ENCODE data around the gene CCHCR1.

CCHCR1 gene

DNA sequence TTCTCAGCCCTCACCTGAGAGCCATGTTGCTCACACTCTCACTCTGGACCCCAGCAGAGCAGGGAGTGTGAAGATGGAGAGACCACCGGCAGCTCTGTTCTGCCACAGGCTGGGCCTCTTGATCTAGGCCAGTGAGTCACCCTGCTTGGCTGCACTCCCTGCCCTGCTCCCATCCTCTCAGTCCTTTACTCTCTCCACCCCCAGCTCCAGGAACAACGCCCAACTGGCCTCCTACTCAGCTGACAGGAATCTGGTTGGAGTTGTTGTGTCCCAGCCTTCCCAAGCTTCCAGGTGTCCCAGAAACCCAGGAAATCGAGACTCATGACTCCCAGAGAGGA lies 43.1 kb downstream of the CCHCR1 start, which contains the start of gene PSORS1C1:
PSORS1C1 (plus strand) TSS at position 260 of the 338 bp plus-strand sequence. CDS start 14,833 bp downstream, outside the sequence.
- Histone ChIP-seq H3K27me3 (ENCODE audit: insufficient read depth, poor library complexity, severe bottlenecking) (peaks cover 6% of the 10 kb centered on the region), H3K27ac (replicated peaks) (no peak within 1 kb of the TSS), H3K4me3 (replicated peaks; ENCODE audit: insufficient read depth, low read length) (no peak within 1 kb of the TSS)
- TF ChIP-seq, protein P1, sequence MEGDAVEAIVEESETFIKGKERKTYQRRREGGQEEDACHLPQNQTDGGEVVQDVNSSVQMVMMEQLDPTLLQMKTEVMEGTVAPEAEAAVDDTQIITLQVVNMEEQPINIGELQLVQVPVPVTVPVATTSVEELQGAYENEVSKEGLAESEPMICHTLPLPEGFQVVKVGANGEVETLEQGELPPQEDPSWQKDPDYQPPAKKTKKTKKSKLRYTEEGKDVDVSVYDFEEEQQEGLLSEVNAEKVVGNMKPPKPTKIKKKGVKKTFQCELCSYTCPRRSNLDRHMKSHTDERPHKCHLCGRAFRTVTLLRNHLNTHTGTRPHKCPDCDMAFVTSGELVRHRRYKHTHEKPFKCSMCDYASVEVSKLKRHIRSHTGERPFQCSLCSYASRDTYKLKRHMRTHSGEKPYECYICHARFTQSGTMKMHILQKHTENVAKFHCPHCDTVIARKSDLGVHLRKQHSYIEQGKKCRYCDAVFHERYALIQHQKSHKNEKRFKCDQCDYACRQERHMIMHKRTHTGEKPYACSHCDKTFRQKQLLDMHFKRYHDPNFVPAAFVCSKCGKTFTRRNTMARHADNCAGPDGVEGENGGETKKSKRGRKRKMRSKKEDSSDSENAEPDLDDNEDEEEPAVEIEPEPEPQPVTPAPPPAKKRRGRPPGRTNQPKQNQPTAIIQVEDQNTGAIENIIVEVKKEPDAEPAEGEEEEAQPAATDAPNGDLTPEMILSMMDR (IDR thresholded peaks at IDR 0.05; ENCODE audit: insufficient read depth, low read length): no peak
- no peak for TF ChIP-seq GABPA (IDR thresholded peaks at IDR 0.05; ENCODE audit: low read depth)
- TF ChIP-seq SPI1 (IDR thresholded peaks at IDR 0.05; ENCODE audit: borderline replicate concordance, low read depth): no peak
- no peak for TF ChIP-seq POLR2AphosphoS5 (IDR thresholded peaks at IDR 0.05; ENCODE audit: low read depth)
- TF ChIP-seq, protein P2, sequence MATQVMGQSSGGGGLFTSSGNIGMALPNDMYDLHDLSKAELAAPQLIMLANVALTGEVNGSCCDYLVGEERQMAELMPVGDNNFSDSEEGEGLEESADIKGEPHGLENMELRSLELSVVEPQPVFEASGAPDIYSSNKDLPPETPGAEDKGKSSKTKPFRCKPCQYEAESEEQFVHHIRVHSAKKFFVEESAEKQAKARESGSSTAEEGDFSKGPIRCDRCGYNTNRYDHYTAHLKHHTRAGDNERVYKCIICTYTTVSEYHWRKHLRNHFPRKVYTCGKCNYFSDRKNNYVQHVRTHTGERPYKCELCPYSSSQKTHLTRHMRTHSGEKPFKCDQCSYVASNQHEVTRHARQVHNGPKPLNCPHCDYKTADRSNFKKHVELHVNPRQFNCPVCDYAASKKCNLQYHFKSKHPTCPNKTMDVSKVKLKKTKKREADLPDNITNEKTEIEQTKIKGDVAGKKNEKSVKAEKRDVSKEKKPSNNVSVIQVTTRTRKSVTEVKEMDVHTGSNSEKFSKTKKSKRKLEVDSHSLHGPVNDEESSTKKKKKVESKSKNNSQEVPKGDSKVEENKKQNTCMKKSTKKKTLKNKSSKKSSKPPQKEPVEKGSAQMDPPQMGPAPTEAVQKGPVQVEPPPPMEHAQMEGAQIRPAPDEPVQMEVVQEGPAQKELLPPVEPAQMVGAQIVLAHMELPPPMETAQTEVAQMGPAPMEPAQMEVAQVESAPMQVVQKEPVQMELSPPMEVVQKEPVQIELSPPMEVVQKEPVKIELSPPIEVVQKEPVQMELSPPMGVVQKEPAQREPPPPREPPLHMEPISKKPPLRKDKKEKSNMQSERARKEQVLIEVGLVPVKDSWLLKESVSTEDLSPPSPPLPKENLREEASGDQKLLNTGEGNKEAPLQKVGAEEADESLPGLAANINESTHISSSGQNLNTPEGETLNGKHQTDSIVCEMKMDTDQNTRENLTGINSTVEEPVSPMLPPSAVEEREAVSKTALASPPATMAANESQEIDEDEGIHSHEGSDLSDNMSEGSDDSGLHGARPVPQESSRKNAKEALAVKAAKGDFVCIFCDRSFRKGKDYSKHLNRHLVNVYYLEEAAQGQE (IDR thresholded peaks at IDR 0.05; ENCODE audit: insufficient replicate concordance, low read depth): no peak
- DNase-seq (ENCODE audit: low read depth in 1 of 2, low spot score in 1 of 2): no peak

DNA sequence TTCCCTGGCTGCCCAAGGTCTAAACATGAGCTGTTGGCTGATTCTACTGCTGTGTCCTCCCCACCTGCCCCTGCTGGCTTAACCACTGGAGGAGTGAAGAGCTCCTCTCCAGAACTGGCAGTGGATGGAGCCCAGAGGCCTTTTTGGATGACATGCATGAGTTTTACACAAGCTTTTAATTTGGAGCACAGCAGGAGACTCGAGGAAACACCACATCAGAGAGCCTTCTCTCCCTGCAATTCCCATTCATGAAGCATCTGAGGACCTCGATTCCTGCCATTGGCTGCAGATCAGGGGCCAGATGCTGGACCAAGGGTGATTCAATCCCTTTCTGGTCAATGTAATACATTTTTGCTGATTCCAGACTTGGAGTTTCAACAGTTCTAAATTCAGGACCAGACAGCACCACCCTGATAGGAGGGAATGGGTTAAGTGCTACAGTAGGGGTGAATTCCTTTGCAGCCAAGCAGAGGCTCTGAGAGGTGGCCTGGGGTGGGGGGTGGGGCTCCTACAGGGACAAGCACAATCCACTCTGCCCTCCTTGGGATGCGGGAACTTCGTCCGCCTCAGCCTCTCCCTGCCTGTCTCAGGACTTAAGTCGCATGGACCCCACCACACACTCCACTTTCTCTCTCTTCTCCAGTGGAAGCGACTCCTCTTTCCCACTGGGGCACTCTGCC lies 43.6 kb downstream of the CCHCR1 start:
- TF ChIP-seq, protein P1 (IDR thresholded peaks at IDR 0.05; ENCODE audit: insufficient read depth, low read length): no peak
- TF ChIP-seq GABPA (IDR thresholded peaks at IDR 0.05; ENCODE audit: low read depth) (no peak), SPI1 (IDR thresholded peaks at IDR 0.05; ENCODE audit: borderline replicate concordance, low read depth) (no peak), POLR2AphosphoS5 (IDR thresholded peaks at IDR 0.05; ENCODE audit: low read depth) (no peak)
- TF ChIP-seq, protein P2 (IDR thresholded peaks at IDR 0.05; ENCODE audit: insufficient replicate concordance, low read depth): no peak
- peaks cover 6% of the 10 kb centered on the region for H3K27me3 ChIP-seq (ENCODE audit: insufficient read depth, poor library complexity, severe bottlenecking)
- no peak overlapping the region for H3K4me3 ChIP-seq (replicated peaks; ENCODE audit: insufficient read depth, low read length)
- H3K27ac ChIP-seq (replicated peaks): no peak overlapping the region
- no peak for DNase-seq (ENCODE audit: low read depth in 1 of 2, low spot score in 1 of 2)

DNA sequence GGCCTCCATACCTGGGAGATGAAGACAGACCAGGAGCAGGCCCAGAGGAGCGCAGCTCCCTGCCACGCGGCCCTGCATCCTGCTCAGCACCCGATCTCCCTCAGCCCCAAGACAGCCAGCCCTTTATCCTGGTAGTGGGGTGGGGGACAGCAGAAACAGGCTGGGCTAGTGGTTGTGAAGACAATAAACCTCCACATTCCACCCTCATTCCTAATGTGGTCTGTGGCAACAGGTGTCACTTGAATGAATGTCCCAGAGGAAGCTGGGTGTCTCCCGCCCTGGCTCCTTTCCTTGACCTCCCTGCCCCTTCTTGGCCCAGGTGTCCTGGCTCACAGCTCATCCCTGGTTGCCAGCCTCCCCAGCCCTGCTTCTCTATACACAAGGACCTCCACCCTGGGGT lies 45.1 kb downstream of the CCHCR1 start, which contains the start of gene C6orf15:
C6orf15 (minus strand) TSS at position 98 of the 400 bp plus-strand sequence; CDS start at position 78, 20 bp downstream.
- H3K4me3 ChIP-seq (replicated peaks; ENCODE audit: insufficient read depth, low read length): no peak within 1 kb of the TSS
- TF ChIP-seq, protein P2 (IDR thresholded peaks at IDR 0.05; ENCODE audit: insufficient replicate concordance, low read depth): no peak
- TF ChIP-seq POLR2AphosphoS5 (IDR thresholded peaks at IDR 0.05; ENCODE audit: low read depth) (no peak), SPI1 (IDR thresholded peaks at IDR 0.05; ENCODE audit: borderline replicate concordance, low read depth) (no peak), GABPA (IDR thresholded peaks at IDR 0.05; ENCODE audit: low read depth) (no peak)
- TF ChIP-seq, protein P1 (IDR thresholded peaks at IDR 0.05; ENCODE audit: insufficient read depth, low read length): no peak
- H3K27me3 ChIP-seq (ENCODE audit: insufficient read depth, poor library complexity, severe bottlenecking): peaks cover 6% of the 10 kb centered on the region
- DNase-seq (ENCODE audit: low read depth in 1 of 2, low spot score in 1 of 2): no peak
- no peak within 1 kb of the TSS for H3K27ac ChIP-seq (replicated peaks)
